Renal pelvis (tissue), 4 donors: ENCODE data around the gene HIP1R. TPM values are rescaled to one million over a fixed set of nuclear protein-coding genes. Genes with fewer than 3 reads are reported as not detected.
"Not testable (repeated sequence)": the region's sequence is repeated elsewhere in the genome, so short reads cannot be mapped to it uniquely, and the experiment has no call there.

Source experiments
- DNase-seq: peaks from one replicate; pipeline ENCODE4 v3.0.0-alpha.2; 2013
- polyA plus RNA-seq, 3 donors: library from polyadenylated mRNA; unstranded; fragments of 120-200 nt; gene quantifications; one replicate each; pipeline ENCODE4 v1.2.1, GENCODE V29; 2013; ENCODE audit not compliant: insufficient read length in 3 of 3

HIP1R gene
- polyA plus RNA-seq, 3 donors = 78.9 to 97.8 (median 96.6) TPM

DNA sequence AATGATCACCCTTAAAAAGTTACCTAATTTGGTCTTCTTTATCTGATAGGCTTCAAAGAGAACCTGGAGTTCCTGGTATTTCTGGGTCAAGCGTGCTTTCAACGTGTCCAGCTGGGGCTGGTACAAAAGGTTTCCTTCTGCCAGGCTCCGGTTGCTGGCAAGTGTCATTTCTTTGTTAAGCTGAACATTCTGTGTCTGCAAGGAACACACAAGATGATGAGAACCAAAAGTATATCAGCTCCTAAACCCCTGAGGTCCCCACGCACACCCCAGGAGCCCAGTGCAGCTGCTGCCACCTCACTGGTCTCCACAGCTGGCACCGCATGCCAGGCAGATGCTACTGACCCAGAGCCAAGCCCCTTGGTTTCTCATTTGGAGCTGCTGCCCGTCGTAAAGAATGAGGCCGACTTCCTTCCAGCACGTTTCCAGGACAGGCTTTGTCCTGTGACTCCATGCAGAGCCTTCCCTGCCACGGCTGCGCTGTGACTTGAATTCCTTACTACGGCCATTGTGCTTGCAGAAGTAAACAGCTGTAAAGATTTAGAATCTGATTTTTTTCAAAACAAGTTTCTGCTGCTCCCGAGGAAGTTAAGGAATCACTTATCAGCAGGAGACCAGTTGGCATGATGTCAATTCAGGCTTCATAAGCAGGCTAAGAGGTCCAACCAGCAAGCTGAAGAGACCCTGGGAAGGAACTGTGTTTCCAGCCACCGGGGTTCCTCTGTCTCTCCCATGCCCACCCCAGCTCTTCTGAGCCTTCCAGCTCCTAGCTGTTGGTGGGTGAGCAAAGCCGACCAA lies 35.8 kb downstream of the HIP1R start:
- no peak for DNase-seq

DNA sequence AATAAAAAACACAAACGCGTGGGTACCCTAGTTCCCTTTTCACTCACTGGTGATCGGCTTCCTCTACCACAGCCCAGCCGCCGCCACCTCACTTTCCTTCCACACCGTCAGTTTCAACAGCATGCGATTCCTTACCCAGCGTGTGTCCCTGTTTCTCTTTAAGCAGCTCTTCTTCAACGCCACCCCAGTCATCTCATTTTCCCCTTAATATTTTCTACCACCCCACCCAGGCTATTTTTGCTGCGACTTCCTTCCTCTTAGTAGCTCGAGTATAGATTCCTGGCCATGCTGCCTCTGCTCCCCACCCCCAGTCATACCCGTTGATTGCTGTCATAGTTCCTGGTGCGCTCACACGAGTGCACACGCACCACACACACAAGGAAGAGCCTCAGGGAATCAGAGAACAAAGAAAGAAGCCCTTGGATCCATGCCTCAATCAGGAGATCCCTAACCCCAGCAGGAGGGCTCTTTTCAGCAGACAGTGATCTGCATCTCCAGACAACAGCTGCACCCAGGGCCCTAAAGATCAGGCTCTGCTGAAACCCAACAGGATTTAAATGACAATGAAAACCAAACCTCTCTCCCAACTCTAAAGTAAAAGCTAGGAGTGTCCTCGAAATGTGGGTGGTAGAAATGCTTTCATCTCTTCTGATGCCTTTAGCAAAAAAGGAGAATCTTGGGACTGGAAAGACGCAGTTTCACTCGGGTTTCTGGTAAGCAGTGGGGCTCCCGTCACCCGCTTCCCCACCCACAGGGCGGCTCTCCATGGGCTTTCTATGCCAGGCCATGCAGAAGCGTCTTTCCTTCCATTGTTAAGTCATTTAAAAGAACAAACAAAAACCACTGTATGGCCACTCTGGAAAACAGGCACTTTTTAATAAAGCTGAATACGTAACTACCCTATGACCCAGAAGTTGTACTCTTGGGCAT lies 36.9 kb downstream of the HIP1R start:
- no peak for DNase-seq

DNA sequence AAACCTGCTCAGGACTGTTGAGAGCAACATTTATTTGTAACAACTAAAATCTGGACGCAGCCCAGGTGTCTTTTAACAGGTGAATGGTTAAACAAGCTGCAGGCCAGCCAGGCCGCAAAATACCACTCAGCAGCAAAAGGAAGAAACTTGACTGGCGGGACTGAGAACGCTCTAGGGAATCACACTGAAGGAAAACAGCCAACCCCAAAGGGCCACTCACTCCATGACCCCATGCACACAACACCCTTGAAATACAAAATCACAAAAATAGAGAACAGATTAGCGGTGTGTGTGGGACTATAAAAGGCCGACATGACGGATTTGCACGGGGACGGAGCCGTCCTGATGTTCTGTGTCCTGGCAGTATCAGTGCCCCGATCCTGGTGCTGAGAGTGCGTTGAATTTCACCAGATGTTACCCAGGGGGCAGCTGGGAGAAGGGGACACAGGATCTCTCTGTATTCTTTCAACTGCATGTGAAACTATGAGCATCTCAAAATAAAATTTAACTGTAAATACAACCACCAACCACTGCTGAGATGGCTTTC lies 37.6 kb downstream of the HIP1R start:
- DNase-seq = no peak

DNA sequence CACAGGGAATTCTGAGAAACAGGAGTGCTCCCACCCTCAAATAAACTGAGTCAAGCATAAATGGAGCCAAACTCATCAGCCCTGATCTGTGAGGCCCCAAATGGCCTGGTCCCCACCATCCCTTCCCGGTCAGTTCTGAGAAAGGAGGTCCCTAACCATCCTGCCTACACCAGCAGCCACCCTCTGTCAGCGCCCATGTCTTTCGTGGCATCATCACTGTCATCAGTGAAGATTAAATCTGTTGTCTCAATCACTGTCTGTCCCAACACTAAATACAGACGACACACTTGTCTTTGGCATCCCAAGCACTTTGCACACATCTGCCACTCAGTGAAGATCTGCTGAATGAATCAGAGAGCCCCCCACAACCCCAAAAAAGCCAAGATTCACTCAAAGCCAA lies 38.3 kb downstream of the HIP1R start:
- no peak for DNase-seq

DNA sequence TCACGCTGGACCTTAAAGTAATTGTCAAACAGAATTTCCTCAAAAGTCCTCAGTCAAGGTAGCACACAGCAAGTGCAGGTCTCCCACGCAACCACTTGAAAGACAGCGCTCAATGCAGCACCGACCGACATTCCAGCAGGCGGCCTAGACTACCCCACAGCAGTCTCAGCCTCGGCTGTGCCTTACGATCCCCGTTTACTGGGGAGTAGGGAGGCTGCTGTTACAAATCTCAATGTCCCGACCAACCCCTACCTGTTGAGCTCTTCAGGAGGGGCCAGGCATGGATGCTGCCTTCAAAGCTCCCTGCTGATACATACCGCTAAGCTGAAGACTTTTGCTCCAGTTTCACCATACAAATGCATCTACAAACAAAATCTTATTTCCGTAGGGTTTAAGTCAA lies 38.8 kb downstream of the HIP1R start:
- no peak for DNase-seq

DNA sequence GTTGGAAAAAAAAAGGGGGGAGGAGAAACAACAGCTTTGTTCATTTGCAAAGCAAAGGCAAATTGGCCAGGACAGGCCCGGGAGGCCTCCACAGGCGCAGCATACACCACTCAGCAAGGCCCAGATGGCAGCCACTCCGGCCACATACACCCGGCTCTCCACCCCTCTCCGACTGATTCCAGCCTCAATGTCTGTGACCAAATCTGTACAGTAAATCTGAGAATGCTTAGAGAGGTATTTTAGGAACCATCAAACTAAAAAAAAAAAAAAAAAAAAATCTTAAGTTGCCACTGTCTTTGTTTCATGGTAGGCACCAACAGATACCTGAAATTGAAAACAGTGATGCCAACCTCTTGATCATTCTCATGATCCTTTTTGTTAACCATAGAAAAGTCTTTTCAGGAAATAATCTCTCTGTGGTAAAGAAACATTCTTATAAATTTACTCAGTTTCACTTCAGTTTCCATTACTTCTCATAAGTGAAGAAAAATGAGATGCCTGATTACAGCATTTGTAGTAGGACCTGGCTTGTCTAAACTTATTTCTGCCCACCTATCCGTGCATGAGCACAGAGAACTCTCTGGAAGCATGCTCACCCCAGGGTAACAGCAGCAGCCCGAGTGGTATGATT lies 40.4 kb downstream of the HIP1R start:
- no peak for DNase-seq

DNA sequence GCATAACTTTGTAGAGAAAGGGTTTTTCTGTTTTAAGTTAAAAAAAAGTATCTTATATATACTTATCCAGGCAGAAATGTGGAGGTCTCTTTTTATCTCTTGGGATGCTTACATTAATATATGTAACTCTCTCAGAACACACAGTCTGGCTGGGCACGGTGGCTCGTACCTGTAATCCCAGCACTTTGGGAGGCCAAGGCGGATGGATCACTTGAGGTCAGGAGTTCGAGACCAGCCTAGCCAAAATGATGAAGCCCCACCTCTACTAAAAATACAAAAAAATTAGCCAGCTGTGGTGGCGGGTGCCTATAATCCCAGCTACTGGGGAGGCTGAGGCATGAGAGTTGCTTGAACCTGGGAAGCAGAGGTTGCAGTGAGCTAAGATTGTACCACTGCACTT lies 41.0 kb downstream of the HIP1R start:
- DNase-seq = not testable (repeated sequence)

- DNase-seq = no peak
These were observed 41.5 kb downstream of the HIP1R start for GRCh38 chr12:122876731-122877130.

DNA sequence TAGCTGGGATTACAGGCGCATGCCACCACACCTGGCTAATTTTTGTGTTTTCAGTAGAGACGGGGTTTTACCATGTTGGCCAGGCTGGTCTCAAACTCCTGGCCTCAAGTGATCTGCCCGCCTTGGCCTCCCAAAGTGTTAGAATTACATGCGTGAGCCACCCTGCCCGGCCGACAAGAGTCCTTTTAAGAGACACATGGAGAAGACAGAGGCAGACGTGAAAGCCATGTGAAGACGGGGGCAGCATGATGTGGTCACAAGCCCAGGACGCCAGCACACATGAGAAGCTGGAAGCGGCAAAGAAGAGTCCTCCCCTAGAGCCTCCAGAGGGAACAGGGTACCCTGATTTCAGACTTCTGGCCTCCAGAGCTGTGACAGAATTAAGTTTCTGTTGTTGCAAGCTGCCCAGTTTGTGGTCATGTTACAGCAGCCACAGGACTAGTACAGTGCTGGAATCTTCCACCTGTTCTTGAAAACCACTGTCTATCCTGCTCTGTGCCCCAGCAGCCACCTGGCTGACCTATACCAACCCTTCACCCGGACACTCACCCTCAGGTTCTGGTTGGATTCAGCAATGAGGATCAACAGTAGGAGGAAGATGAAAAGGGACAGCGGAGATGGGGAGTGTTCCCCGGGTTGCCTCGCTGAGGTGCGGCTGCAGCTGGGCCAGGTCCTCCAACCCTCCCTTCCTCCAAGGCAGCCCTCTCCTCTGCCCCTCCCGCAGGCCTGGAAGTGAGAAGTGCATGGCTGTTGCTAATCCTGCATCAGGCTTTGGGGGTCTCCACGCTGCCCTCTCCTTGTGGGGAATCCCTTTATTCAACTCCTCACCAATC lies 43.7 kb downstream of the HIP1R start:
- no peak for DNase-seq

- DNase-seq = no peak
These were observed 45.0 kb downstream of the HIP1R start for GRCh38 chr12:122880155-122880667.

DNA sequence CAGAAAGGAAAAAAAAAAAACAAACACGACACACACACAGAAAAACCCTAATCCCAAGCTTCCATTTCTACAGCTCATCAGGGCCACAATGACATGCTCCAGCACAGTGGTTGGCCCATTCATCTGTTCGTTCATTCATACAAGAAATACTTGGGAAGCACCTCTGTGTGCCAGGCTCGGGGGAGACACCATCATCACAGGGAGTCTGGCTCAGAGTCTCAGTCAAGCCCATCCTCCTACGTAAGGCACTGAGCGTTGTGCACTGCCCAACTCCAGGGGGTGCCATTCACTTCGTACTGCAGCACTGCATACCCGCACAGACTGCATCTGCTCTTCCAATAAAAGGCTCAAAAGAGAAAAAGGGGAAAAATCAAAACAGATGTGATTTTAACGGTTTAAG lies 45.4 kb downstream of the HIP1R start:
- DNase-seq = peak; percentile 65

GRCh38 chr12:122882908-122883558 lies 47.8 kb downstream of the HIP1R start:
- DNase-seq = no peak

- no peak for DNase-seq
These were observed 49.0 kb downstream of the HIP1R start for GRCh38 chr12:122884091-122884826.

- no peak for DNase-seq
These were observed 49.6 kb downstream of the HIP1R start for GRCh38 chr12:122884860-122885259.

- DNase-seq = no peak
These were observed 50.9 kb downstream of the HIP1R start for GRCh38 chr12:122886161-122886560.

GRCh38 chr12:122886851-122887818 lies 51.9 kb downstream of the HIP1R start:
- DNase-seq = no peak

DNA sequence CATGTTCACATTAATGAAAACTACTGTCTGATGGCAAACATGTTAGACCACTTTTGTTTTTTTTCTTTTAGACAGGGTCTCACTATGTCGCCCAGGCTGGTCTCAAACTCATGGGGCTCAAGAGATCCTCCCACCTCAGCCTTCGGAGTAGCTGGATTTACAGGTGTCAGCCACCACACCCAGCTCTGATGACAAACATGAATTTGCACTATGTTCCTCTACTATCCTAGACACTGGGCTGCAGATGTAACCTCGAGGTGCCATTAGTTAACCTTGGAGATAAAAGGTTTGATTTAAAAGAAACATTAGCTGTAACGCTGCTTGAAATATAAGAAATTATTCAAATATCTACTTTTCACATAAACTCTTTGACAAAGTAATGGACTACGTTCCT lies 52.6 kb downstream of the HIP1R start:
- DNase-seq = no peak

DNA sequence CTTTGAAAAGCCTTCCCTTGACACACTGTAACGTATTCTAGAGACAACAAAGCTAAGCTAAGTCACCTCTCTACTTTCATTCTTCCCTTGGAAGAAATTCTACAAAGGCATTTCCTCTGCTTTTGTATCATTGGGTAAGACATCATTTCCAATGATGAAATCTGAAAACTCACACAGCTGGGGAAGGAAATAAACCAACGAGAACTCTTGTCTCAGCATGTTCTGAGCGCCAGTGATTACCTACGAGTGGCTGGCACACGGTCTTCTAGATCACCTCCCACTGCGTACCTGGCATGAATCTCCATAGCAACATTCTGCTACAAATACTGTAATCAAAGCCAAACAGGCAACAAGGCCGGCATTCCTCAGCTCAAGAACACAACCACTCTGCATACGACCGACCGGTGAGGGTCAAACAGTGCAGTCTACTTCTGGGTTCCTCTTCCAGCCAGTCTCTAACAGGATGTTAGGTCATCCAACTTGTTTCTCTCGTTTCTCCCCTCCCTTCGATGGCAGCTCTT lies 53.0 kb downstream of the HIP1R start:
- DNase-seq = peak; percentile 84
